ENCODE results near the gene SUSD4. TPM values are rescaled to one million over a fixed set of nuclear protein-coding genes. Genes with fewer than 3 reads are reported as not detected.

SUSD4 gene
- total RNA-seq, 1 donor from 2014 or later = 7.0 TPM

DNA sequence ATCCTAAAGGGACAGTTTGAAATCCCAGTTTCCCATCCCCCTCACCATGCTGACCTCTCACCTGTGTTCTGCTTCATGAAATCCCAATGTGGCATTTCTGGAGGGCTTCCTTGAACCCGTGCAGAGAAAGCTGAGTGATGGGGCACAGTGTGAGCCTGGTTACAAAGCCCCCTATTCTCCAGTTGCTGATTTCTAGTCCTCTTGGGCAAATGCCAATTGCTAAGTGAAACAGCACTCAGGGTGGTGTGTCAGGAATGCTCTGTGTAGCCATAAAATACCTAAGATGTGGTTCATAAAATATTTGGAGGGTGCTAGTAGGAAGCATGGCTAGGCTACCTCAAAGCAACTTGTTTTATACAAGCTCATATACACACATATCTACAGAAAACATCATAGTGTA, 32.0 kb downstream of the SUSD4 start:
- DNase-seq (ENCODE audit: extremely low spot score, unreplicated experiment) = no peak
- Mint-ChIP-seq H3K9me3 (no peaks in the 10 kb centered on the region), H3K27me3 (peaks cover 7% of the 10 kb centered on the region), H3K4me3 (no peak overlapping the region), H3K27ac (no peak overlapping the region), H3K4me1 (ENCODE audit: unreplicated experiment) (no peaks in the 10 kb centered on the region), H3K36me3 (no peaks in the 10 kb centered on the region)
- TF ChIP-seq, protein P1, sequence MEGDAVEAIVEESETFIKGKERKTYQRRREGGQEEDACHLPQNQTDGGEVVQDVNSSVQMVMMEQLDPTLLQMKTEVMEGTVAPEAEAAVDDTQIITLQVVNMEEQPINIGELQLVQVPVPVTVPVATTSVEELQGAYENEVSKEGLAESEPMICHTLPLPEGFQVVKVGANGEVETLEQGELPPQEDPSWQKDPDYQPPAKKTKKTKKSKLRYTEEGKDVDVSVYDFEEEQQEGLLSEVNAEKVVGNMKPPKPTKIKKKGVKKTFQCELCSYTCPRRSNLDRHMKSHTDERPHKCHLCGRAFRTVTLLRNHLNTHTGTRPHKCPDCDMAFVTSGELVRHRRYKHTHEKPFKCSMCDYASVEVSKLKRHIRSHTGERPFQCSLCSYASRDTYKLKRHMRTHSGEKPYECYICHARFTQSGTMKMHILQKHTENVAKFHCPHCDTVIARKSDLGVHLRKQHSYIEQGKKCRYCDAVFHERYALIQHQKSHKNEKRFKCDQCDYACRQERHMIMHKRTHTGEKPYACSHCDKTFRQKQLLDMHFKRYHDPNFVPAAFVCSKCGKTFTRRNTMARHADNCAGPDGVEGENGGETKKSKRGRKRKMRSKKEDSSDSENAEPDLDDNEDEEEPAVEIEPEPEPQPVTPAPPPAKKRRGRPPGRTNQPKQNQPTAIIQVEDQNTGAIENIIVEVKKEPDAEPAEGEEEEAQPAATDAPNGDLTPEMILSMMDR (conservative IDR thresholded peaks at IDR 0.05) = no peak

DNA sequence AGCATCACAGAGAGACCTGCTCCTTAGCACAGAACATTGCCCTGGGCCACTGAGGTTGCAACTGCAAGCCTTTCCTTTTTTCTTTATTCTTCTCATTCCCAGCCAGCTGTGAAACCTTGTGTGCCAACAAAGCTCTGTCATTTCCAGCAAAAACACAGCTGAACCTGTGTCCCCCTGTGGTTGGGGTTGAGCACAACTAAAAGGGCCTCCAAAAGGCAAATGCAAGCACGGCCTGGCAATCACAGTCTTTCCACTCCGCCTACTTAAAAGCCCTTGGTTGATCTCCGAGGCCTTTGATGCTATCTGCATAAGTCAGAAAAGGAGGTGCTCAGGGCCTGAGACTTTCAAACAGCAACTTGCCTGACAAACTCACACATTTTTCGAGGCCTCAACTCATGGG, 32.7 kb downstream of the SUSD4 start:
- H3K36me3 Mint-ChIP-seq = no peaks in the 10 kb centered on the region
- DNase-seq (ENCODE audit: extremely low spot score, unreplicated experiment) = peak; percentile 31
- no peaks in the 10 kb centered on the region for H3K9me3 Mint-ChIP-seq
- TF ChIP-seq, protein P1 (conservative IDR thresholded peaks at IDR 0.05) = no peak
- H3K4me1 Mint-ChIP-seq (ENCODE audit: unreplicated experiment) = no peaks in the 10 kb centered on the region
- H3K27me3 Mint-ChIP-seq = peaks cover 7% of the 10 kb centered on the region
- no peak overlapping the region for H3K4me3 Mint-ChIP-seq
- H3K27ac Mint-ChIP-seq = no peak overlapping the region

DNA sequence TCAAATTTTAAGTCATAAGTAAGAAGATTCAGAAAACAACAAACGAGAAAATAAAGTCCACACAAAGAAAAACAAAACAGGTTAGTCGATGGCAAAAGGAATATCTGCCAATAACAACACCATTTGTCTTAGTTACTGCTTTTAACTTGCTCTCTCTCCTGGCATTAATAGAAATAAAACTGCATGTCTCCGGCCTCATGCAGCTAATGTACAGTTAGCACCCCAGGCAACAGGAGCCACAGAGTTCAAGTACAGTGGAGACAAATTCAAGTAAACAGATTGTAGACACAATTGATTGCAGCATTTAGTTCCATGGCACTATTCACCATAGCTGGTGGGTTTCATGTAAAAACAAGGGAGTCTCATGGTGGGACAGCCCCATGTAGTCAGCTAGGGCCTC, 33.5 kb downstream of the SUSD4 start:
- Mint-ChIP-seq H3K4me1 (ENCODE audit: unreplicated experiment) (no peaks in the 10 kb centered on the region), H3K27ac (no peak overlapping the region), H3K36me3 (no peaks in the 10 kb centered on the region), H3K27me3 (peaks cover 7% of the 10 kb centered on the region), H3K4me3 (no peak overlapping the region), H3K9me3 (no peaks in the 10 kb centered on the region)
- TF ChIP-seq, protein P1 (conservative IDR thresholded peaks at IDR 0.05) = no peak
- DNase-seq (ENCODE audit: extremely low spot score, unreplicated experiment) = no peak

DNA sequence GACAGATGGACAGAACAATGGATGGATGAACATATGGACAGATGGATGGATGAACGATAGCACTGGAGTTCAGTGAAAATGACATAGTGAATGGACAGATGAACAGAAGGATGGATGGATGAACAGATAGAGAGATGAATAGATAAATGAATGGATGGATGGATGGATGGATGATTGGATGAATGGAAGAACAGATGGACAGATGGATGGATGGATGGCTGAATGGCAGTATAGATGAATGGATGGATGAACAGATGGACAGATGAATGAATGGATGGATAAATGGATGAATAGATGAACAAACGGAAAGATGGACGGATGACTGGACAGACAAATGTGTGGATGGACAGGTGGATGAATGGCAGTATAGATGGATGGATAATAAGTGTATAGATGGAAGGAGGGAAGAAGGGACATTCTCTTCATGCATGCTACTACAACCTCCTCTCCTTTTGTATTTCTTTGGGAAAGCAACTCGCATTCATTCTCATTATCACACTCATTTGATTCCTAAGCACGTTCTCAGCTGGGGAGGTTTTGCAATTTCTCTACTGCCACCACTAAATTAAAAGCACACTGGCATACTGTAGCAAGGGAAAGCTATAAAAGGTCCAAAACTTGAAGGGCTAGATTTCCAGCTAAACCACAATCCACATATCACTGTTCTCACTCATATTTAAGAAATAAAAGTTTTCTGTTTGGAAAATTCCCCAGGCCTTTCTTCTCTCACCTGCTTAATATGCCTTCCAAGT, 34.1 kb downstream of the SUSD4 start:
- DNase-seq (ENCODE audit: extremely low spot score, unreplicated experiment) = no peak
- Mint-ChIP-seq H3K27ac (no peak overlapping the region), H3K27me3 (peaks cover 7% of the 10 kb centered on the region), H3K9me3 (no peaks in the 10 kb centered on the region), H3K4me1 (ENCODE audit: unreplicated experiment) (no peaks in the 10 kb centered on the region), H3K4me3 (no peak overlapping the region), H3K36me3 (no peaks in the 10 kb centered on the region)
- TF ChIP-seq, protein P1 (conservative IDR thresholded peaks at IDR 0.05) = no peak

DNA sequence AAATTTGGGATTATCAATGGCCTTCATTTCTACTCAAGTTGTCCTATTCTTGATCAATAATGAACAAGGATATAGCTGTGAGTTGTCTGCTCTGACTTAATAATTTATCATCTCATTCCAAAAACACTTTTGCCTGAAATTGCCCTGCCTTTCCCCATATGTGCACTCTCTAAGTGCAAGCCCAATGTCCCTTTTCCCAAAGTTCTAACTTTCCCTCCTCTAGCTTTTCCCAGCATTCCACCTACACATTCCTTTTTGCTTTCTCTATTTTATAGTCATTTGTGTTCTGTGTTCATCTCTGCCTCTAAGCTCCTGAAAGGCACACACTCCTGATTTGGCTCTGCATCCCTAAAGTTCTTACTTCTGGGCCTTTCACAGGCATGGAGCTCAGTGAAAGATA, 34.7 kb downstream of the SUSD4 start:
- Mint-ChIP-seq H3K27ac (no peak overlapping the region), H3K9me3 (no peaks in the 10 kb centered on the region), H3K4me3 (no peak overlapping the region), H3K4me1 (ENCODE audit: unreplicated experiment) (no peaks in the 10 kb centered on the region), H3K36me3 (no peaks in the 10 kb centered on the region), H3K27me3 (peaks cover 7% of the 10 kb centered on the region)
- TF ChIP-seq, protein P1 (conservative IDR thresholded peaks at IDR 0.05) = no peak
- DNase-seq (ENCODE audit: extremely low spot score, unreplicated experiment) = no peak

Data from type B pancreatic cell (in vitro differentiated cells).